Small intestine (tissue), 7 donors: ENCODE data around the gene SGCG. TPM values are rescaled to one million over a fixed set of nuclear protein-coding genes. Genes with fewer than 3 reads are reported as not detected.
"Not testable (repeated sequence)": the region's sequence is repeated elsewhere in the genome, so short reads cannot be mapped to it uniquely, and the experiment has no call there.

Experiments used
- DNase-seq, 2 donors: peaks; one replicate each; pipeline versions ENCODE4 v3.0.0 to v3.0.0-alpha.2; 2013
- FAIRE-seq: peaks from 2 replicates; lab custom pipeline; 2012; peaks lifted over from hg19 to GRCh38; lab: Jason Lieb, UNC
- H3K27ac ChIP-seq, 3 donors: one replicate each; pipeline ENCODE4 v1.5.1; 2013; ENCODE audit warnings: low read length in 2 of 3, mild to moderate bottlenecking in 2 of 3, control low read depth in 1 of 3, inconsistent platforms in 1 of 3, low read depth in 1 of 3, moderate library complexity in 1 of 3
- H3K27me3 ChIP-seq, 3 donors: one replicate each; pipeline ENCODE4 v1.6.1; 2013; ENCODE audit warnings: low read length in 3 of 3, inconsistent platforms in 1 of 3; ENCODE audit not compliant: control insufficient read depth in 3 of 3, insufficient read depth in 3 of 3
- H3K36me3 ChIP-seq, 3 donors: one replicate each; pipeline ENCODE4 v1.6.1; 2013; ENCODE audit warnings: low read length in 3 of 3, inconsistent platforms in 1 of 3, low read depth in 1 of 3, mild to moderate bottlenecking in 1 of 3, moderate library complexity in 1 of 3; ENCODE audit not compliant: control insufficient read depth in 3 of 3, insufficient read depth in 2 of 3
- H3K4me1 ChIP-seq, 3 donors: one replicate each; pipeline ENCODE4 v1.6.1; 2013; ENCODE audit warnings: low read length in 2 of 3, inconsistent platforms in 1 of 3, low read depth in 1 of 3, mild to moderate bottlenecking in 1 of 3, moderate library complexity in 1 of 3; ENCODE audit not compliant: control insufficient read depth in 3 of 3, insufficient read depth in 2 of 3
- H3K4me3 ChIP-seq, 3 donors: one replicate each; pipeline ENCODE4 v1.5.1; 2013; ENCODE audit warnings: low read length in 3 of 3, control low read depth in 1 of 3, inconsistent platforms in 1 of 3, low read depth in 1 of 3, mild to moderate bottlenecking in 1 of 3, moderate library complexity in 1 of 3
- H3K9me3 ChIP-seq, 2 donors: one replicate each; pipeline ENCODE4 v1.6.1; 2013; ENCODE audit warnings: low read depth in 1 of 2, low read length in 1 of 2; ENCODE audit not compliant: control insufficient read depth in 2 of 2, insufficient read depth in 1 of 2
- WGBS, 3 donors: extraction: QIAGEN DNeasy Blood & Tissue Kit; methylation state at CpG; one replicate each; pipeline ENCODE4 v1.1.7; 2013; 5-methylcytosine and 5-hydroxymethylcytosine counted together
- polyA plus RNA-seq, 4 donors: library from polyadenylated mRNA; stranded (reverse) in 3 of 4; unstranded in 1 of 4; fragments of 200-250 nt in 3 of 4; fragments of 120-200 nt in 1 of 4; gene quantifications; one replicate each; pipeline versions ENCODE4 v1.2.1 to v1.2.3, GENCODE V29; 2013
- donor health status: healthy with polysubstance abuse.
- donor health status: control.
- donor health status: control.
- donor health status: Bipolar disorder and iron deficiency.
- donor health status: healthy.

Gene SGCG
- polyA plus RNA-seq, 4 donors: 0.35 to 0.43 TPM; not detected in 2

DNA sequence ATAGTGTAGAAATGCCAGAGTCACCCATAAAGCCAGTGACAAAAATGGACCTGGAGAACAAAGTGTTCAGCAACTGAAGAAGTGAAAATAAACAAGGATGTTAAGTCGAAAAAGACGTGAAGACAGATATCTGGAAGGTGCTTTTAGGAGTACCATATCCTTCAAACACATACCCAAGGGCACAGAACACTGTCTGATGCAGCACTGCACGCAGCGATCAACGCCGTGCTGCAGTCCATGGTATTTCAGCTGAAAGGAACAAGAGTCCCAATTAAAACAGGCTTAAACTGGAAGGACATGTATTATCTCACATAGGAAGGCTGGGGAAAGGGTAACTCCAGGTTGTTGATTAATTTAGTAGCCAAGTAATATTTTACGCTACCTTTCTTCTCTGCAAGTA lies 108.2 kb downstream of the SGCG start:
- H3K36me3 ChIP-seq: no peaks in the 10 kb centered on the region
- no peaks in the 10 kb centered on the region for H3K27me3 ChIP-seq
- FAIRE-seq (no peak), DNase-seq (no peak)
- H3K9me3 ChIP-seq: no peaks in the 10 kb centered on the region
- H3K4me3 ChIP-seq: no peak overlapping the region
- no peaks in the 10 kb centered on the region for H3K4me1 ChIP-seq
- no peak overlapping the region for H3K27ac ChIP-seq
- WGBS, 3 donors: 71 to 80% (median 78%) methylated on average over 7 of the region's 7 CpGs

DNA sequence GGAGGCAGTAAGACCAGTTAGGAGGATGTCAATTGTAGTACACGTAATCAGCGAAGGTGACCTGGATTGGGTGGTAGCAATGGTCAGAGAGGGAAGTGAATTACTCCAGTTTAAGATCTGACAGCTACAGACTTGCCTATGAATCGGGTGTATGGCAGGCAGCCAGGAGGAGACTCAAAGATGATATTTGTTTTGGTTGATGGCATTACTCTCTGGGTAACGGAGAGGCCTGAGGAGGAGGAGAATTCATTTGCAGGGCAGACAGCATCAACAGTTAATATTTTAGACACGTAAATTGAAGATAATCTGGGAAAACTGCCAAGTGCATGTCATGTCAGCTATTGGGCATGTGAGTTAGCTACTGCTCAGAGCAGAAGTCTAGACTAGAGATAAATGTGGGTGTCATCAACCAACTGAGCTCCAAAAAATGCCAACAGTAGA lies 109.2 kb downstream of the SGCG start:
- Histone ChIP-seq H3K27ac (no peak overlapping the region), H3K36me3 (no peaks in the 10 kb centered on the region), H3K27me3 (no peaks in the 10 kb centered on the region), H3K4me3 (no peak overlapping the region), H3K9me3 (no peaks in the 10 kb centered on the region), H3K4me1 (no peaks in the 10 kb centered on the region)
- FAIRE-seq: no peak
- DNase-seq: no peak
- WGBS, 3 donors: 51 to 61% (median 59%) methylated on average over 5 of the region's 5 CpGs

DNA sequence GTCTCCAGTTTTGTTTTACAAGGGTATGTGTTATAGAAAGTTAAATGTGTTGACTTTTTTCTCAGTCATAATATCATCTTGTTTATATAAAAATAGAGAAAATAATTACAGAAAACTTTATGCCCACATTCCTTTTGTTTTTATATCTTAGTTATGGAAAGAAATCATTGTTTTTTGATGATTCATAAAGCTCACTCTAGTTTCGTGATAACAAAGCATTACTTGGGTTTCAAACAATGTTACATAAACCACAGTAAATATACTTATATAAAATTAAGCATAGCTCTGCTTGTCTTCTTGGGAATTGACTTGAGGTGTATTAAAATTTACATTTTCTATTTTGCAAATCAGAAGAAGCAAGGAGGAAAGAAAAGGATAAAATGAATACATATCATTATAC lies 111.8 kb downstream of the SGCG start:
- Histone ChIP-seq H3K36me3 (no peaks in the 10 kb centered on the region), H3K4me1 (no peaks in the 10 kb centered on the region), H3K27ac (no peak overlapping the region), H3K9me3 (no peaks in the 10 kb centered on the region), H3K27me3 (no peaks in the 10 kb centered on the region), H3K4me3 (no peak overlapping the region)
- FAIRE-seq: no peak
- 53 to 81% (median 70%) methylated on average over 1 of the region's 1 CpG for WGBS, 3 donors
- DNase-seq: no peak

DNA sequence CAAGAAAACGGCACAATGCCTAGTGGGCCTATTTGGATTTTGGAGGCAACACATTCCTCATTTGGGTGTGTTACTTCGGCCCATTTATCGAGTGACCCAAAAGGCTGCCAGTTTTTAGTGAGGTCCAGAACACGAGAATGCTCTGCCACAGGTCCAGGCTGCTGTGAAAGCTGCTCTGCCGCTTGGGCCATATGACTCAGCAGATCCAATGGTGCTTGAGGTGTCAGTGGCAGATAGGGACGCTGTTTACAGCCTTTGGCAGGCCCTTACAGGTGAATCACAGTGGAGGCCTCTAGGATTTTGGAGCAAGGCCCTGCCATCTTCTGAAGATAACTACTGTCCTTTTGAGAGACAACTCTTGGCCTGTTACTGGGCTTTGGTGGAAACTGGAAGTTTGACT lies 134.1 kb downstream of the SGCG start:
- H3K27ac ChIP-seq, H3K27me3 ChIP-seq, H3K4me1 ChIP-seq, DNase-seq, H3K9me3 ChIP-seq, H3K36me3 ChIP-seq, H3K4me3 ChIP-seq, FAIRE-seq: not testable (repeated sequence)
- 75 to 91% (median 83%) methylated on average over 6 of the region's 6 CpGs for WGBS, 3 donors

DNA sequence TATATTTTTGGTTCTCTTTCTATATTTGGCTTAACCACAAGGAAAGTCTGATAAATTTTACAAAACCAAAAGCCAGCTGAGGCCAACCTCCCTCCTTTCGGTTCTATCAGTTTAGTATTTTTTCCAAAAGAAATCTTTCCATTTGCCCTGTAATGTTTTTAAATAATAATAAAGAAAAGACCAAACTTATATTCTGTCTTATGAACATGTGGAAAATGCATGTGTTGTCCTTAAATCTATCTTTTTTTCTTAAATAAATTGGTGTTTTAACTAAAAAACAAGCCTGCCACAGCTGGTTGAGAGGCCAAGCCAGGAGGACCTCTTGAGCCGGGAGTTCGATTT lies 139.1 kb downstream of the SGCG start:
- no peak for DNase-seq
- H3K4me3 ChIP-seq: no peak overlapping the region
- no peaks in the 10 kb centered on the region for H3K36me3 ChIP-seq
- H3K27ac ChIP-seq: no peak overlapping the region
- no peak for FAIRE-seq
- H3K9me3 ChIP-seq: no peaks in the 10 kb centered on the region
- H3K4me1 ChIP-seq: peaks cover 0 to 2% (median 0%) of the 10 kb centered on the region in 3 donors
- 78 to 86% (median 86%) methylated on average over 3 of the region's 3 CpGs for WGBS, 3 donors
- H3K27me3 ChIP-seq: no peaks in the 10 kb centered on the region

DNA sequence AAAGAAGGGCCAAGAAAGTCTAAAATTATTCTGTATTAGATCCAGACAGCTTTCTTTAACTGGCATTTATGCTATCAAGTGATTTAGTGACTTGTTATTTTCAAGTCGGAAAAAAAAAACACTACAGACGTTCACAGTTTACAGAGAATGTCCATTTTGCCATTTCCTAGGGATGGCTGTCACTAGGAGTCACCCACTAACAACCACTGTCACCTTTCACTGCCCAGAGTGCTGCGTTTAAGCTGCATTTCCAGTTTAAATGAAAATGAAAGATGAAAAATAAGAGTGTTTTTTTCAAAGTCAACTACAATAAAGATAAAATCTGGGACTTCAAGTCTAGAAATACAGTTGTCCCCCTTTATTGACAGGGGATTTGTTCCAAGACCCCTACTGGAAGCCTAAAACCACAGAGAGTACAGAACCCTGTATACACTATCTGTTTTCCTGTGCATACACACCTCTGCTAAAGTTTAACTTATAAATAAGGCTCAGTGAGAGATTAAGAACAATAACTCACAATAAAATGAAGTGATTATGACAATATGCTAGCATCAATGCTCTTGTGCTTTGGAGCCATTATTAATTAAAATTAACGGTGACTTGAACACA lies 140.3 kb downstream of the SGCG start:
- WGBS, 3 donors: 38 to 42% (median 41%) methylated on average over 4 of the region's 4 CpGs
- H3K27me3 ChIP-seq: no peaks in the 10 kb centered on the region
- H3K36me3 ChIP-seq: no peaks in the 10 kb centered on the region
- peaks cover 0 to 2% (median 0%) of the 10 kb centered on the region in 3 donors for H3K4me1 ChIP-seq
- H3K27ac ChIP-seq: peak overlapping the region in 1 of 3 donors; percentile 22
- peak overlapping the region in 1 of 3 donors; percentile 39 for H3K4me3 ChIP-seq
- FAIRE-seq: no peak
- no peaks in the 10 kb centered on the region for H3K9me3 ChIP-seq
- no peak for DNase-seq

DNA sequence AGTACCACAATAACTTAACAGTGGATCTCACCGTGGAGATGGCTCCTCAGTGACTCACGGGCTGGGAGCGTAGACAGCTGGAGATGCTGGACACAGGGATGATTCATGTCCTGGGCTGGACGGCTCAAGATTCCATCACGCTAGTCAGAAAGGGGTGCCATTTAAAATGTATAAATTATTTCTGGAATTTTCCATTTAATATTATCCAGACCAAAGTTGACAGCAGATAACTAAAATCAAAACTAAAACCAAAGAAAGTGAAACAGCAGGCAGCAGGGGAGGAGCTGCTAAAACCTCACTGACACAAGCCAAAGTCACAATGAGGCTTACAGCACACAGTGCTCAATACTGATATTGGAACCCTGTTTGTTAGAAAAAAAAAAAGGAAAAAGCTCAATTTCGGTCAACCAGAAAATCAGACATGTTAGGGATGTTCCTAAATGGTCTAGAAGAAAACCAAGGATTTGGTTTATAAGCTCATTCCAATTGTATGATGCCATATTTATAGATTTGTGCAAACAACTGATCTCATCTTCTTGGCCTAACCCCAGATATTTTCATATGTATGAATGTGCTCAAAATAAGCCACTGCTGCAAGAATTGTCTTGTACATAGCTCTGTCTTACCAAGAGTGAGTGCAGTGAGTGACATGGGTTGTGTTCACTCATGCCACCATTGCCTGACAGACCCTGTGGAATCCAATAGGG lies 140.9 kb downstream of the SGCG start:
- WGBS, 3 donors: 34 to 49% (median 36%) methylated on average over 6 of the region's 6 CpGs
- H3K9me3 ChIP-seq: no peaks in the 10 kb centered on the region
- H3K4me3 ChIP-seq: peak overlapping the region in 1 of 3 donors; percentile 39
- H3K27me3 ChIP-seq: no peaks in the 10 kb centered on the region
- no peaks in the 10 kb centered on the region for H3K36me3 ChIP-seq
- FAIRE-seq (no peak), DNase-seq (peak in 1 of 2 donors; percentile 4)
- peak overlapping the region in 1 of 3 donors; percentile 19 for H3K27ac ChIP-seq
- H3K4me1 ChIP-seq: peaks cover 0 to 2% (median 0%) of the 10 kb centered on the region in 3 donors

DNA sequence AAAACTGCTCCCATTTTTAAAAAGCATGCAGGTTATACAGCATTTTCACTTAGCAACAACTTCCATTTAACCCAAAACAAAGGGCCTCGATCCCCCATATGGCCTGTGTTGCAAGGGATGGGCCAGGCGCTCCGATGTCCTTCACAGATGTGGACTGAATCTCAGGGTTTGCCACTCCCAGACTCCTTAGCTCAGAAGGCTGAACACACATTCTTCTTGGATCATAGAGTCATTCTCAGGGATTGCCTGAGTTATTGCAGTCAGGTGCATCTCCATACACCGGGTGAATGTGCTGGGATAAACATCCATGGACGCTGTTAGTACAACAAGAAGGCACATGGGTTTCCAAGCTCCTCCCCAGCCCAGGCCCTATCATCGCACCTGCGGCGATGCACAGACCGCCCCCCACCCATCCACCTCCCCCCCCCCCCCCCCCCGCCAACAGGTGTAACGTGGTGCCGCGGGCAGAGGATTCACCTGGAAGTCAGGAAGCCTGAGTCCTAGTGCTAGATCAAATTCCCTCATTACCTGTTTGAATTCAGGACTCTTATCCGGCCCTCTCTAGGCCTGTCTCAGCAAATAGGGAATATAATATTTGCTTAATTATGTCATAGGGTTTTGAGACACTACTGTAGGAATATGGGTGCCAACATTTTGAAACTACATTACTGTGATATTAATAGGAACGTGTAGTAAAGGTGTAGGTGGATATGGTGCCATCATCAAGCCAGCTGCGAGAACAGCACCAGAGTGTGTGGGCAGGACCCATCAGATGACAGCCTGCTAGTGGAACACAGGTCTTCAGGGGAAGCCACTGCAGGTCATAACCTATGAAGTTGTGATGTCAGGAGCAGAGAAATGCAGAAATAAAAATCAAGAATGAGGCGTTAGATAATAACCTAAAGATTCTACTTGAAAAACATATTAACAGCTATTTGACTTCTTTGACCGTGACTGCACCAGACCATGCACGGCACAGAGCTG lies 141.9 kb downstream of the SGCG start:
- H3K27ac ChIP-seq: no peak overlapping the region
- no peaks in the 10 kb centered on the region for H3K36me3 ChIP-seq
- H3K27me3 ChIP-seq: no peaks in the 10 kb centered on the region
- H3K9me3 ChIP-seq: no peaks in the 10 kb centered on the region
- no peak for DNase-seq
- no peak overlapping the region for H3K4me3 ChIP-seq
- WGBS, 3 donors: 82 to 88% (median 84%) methylated on average over 19 of the region's 19 CpGs
- no peak for FAIRE-seq
- peaks cover 0 to 2% (median 0%) of the 10 kb centered on the region in 3 donors for H3K4me1 ChIP-seq
